Measurements from ENCODE around the gene LRRC4C.
"Not testable (repeated sequence)": the region's sequence is repeated elsewhere in the genome, so short reads cannot be mapped to it uniquely, and the experiment has no call there.

LRRC4C gene

DNA sequence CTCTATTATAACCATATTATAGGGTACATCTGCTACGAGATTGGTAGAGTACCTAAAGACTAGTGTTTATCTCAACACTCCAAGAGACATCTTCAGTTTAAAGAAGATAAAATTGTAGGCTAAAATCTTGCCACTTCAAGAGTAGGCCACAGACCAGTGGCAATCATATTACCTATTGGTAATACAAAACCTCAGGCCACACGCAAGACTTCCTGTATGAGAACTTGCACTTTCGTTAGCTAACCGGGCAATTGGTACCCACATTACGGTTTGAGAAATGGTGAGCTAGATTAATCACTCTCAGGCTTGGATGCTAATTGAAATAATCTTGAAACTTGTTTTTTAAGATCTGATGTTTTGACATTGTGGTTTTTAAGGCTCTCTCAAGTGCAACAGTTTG lies 772.7 kb downstream of the LRRC4C start:
- no peak for DNase-seq (ENCODE audit: low read depth, low spot score)

GRCh38 chr11:40683010-40683409 lies 776.4 kb downstream of the LRRC4C start:
- no peak overlapping the region for H3K4me3 ChIP-seq (ENCODE audit: low read length)
- no peak for DNase-seq (ENCODE audit: low read depth, low spot score)

More for the DNA sequence above, 772.7 kb downstream of the LRRC4C start:
- no peak overlapping the region for H3K4me3 ChIP-seq (ENCODE audit: low read length)

GRCh38 chr11:40679276-40679675 lies 780.2 kb downstream of the LRRC4C start:
- no peak for DNase-seq (ENCODE audit: low read depth, low spot score)
- no peak overlapping the region for H3K4me3 ChIP-seq (ENCODE audit: low read length)

DNA sequence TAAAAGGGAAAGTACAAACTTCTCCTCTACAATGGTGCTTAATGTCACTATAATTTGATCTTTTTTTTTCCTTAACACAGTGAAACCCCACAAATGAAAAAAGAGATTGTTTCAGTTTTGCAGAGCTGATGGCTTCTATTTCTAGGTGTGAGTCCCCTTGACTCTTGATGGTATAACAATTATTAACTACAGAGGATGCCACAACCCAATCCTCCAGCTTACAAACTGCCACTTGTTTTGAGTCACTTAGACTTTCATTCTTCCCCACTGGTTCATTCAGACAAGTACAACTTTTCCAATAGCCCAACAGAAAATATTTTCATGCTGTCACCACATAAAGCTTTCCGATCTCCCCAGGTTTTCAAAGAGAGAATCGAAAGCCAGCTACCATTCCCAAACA lies 812.2 kb downstream of the LRRC4C start:
- no peak for DNase-seq (ENCODE audit: low read depth, low spot score)
- H3K4me3 ChIP-seq (ENCODE audit: low read length) = no peak overlapping the region

DNA sequence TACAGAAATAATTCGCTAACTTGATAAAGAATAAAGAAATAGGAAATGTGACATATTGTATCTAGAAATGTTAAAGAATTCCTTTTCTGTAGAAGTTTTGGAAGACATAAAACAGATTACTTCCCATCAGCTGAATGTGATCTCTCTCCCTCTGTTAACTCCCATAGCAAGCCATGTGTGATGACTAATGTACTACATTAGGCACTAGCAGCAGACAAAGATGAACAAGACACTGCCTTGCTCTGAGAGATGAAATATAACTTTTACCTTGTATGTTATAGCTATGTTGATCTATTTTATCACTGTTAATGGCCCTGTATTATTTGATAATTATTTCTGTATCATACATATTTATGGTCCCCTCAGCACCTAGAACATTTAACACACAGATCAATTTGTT lies 817.2 kb downstream of the LRRC4C start:
- DNase-seq (ENCODE audit: low read depth, low spot score) = no peak
- H3K4me3 ChIP-seq (ENCODE audit: low read length) = no peak overlapping the region

- DNase-seq (ENCODE audit: low read depth, low spot score) = no peak
- H3K4me3 ChIP-seq (ENCODE audit: low read length) = no peak overlapping the region
These were observed 839.8 kb downstream of the LRRC4C start for GRCh38 chr11:40619654-40620053.

DNA sequence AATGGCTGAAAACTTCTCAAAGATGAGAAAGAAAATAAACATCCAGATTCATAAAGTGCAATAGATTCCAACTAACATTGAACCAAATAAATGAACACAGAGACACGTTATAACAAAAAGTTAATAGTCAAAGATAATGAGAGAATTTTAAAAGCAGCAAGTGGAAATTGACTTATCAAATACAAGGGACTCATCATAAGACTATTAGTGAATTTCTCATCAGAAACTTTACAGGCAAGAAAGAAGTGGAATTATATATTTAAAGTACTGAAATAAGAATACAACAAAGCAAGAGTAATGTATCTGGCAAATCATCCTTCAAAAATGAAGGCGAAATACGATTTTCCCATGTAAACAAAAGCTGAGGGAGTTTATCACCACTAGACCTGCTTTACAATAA lies 852.7 kb downstream of the LRRC4C start:
- no peak for DNase-seq (ENCODE audit: low read depth, low spot score)

GRCh38 chr11:40602866-40603552 lies 856.4 kb downstream of the LRRC4C start:
- no peak overlapping the region for H3K4me3 ChIP-seq (ENCODE audit: low read length)
- no peak for DNase-seq (ENCODE audit: low read depth, low spot score)

More for the DNA sequence above, 852.7 kb downstream of the LRRC4C start:
- H3K4me3 ChIP-seq (ENCODE audit: low read length) = no peak overlapping the region

- H3K4me3 ChIP-seq (ENCODE audit: low read length) = no peak overlapping the region
- no peak for DNase-seq (ENCODE audit: low read depth, low spot score)
These were observed 861.8 kb downstream of the LRRC4C start for GRCh38 chr11:40597546-40598113.

DNA sequence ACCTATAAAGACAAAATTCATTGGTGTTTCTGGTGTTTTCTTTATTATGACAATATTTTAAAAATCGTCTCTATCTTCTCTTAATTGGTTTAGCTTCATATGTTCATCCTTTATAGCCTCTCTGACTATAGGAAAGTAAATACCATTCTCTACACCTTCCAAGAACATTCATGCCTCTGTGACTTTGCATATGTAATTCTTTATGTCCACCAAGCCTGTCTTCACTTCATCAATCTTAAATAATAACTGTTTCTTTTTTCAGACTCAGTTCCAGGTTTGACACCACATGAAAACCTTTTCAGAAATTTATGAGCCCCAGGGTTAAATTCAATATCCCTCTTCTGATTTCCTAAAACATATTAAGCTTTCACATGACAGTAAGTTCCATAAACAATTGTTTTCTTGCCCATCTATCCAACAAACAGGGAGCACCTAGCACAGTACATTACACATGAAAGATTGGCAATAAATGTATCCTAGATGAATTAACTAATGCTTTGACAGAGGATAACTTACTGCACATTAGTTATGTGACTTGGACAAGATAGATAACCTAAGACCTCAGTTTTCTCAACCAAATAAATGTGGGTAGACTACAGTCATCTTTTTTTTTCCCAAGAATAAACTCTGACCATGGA lies 886.1 kb downstream of the LRRC4C start:
- H3K4me3 ChIP-seq (ENCODE audit: low read length) = no peak overlapping the region
- no peak for DNase-seq (ENCODE audit: low read depth, low spot score)

DNA sequence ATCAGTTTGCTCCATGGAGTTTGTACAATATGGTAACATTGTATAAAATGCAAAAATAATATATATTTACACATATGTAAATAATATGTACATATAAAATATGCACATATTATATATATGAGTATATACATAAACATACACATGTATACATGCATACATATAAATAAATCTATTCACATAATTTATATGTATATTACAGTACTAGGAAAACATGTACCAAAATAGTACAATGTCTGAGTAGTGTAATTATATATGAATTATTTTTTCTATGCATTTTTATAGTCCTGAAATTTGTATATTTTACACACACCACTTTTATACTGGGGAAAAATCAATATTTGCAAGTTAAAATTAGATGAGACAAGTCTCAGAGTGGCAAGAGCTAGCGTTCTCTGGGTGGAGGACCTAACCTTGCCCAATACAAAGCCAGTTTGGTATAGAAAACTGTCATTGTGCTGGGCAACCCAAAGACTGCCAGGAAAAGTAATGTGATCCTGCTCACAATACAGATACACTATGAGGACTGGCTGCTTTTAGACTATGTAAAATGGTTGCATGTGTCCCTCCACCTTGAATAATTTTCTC lies 889.4 kb downstream of the LRRC4C start:
- no peak overlapping the region for H3K4me3 ChIP-seq (ENCODE audit: low read length)
- no peak for DNase-seq (ENCODE audit: low read depth, low spot score)

DNA sequence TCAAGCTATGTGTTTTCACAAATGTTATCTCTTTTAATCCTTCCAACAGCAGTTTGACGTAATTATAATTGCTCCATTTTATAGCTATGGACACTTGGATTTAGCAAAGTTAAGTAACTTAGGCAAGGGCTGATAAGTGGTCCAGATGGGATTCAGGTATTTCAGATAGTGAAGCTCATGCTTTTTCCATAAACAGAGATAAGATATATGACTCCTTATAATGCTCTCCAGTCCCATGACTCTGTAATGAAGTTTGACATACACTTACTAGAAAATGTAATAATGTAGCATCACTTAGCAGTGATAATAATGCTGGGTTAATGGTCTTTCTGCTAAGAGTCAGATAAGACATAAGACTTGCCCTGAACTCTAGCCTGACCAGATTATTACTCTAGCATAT lies 892.1 kb downstream of the LRRC4C start:
- DNase-seq (ENCODE audit: low read depth, low spot score) = no peak
- H3K4me3 ChIP-seq (ENCODE audit: low read length) = no peak overlapping the region

DNA sequence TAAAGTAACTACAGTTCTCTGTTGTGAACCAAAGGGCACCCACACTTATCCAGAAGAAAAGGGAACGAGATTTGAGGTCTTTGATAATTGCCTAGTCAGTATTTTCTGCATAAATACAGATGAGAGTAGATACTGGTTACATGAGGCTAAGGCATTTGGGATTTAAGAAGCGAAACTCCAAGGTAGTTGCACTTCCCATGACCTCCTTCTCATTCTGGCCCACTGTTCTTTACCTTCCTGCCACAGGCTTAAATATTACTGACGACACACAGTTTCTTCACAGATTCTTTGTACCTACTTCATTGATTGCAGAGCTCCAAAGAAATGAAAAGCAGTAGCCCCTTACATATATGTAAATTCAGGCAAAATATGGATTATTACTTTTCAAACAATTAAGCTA lies 915.3 kb downstream of the LRRC4C start:
- H3K4me3 ChIP-seq (ENCODE audit: low read length) = no peak overlapping the region
- DNase-seq (ENCODE audit: low read depth, low spot score) = no peak

- no peak overlapping the region for H3K4me3 ChIP-seq (ENCODE audit: low read length)
- no peak for DNase-seq (ENCODE audit: low read depth, low spot score)
These were observed 916.6 kb downstream of the LRRC4C start for GRCh38 chr11:40542821-40543220.

- no peak for DNase-seq (ENCODE audit: low read depth, low spot score)
- H3K4me3 ChIP-seq (ENCODE audit: low read length) = no peak overlapping the region
These were observed 921.7 kb downstream of the LRRC4C start for GRCh38 chr11:40537734-40538133.

GRCh38 chr11:40522080-40522479 lies 937.4 kb downstream of the LRRC4C start:
- not testable (repeated sequence) for H3K4me3 ChIP-seq (ENCODE audit: low read length); DNase-seq (ENCODE audit: low read depth, low spot score)

DNA sequence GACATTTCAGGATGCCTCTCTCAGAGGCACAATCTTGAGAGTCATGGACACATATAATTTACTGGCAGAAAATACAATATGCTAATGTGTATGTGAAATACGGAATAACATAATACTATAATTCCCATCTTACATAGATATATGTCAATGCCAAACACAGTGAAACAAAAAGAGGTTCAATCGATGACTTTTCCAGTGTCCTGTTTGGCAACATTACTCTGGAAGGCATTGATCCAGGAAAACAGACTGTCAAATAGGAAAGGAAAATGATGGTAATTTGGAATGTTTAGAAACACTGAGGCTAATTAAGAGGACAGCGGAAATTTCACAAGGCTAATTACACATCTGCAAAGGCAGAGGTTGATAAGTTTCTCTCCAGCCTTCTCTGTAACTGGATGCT lies 942.3 kb downstream of the LRRC4C start:
- H3K4me3 ChIP-seq (ENCODE audit: low read length) = no peak overlapping the region

DNA sequence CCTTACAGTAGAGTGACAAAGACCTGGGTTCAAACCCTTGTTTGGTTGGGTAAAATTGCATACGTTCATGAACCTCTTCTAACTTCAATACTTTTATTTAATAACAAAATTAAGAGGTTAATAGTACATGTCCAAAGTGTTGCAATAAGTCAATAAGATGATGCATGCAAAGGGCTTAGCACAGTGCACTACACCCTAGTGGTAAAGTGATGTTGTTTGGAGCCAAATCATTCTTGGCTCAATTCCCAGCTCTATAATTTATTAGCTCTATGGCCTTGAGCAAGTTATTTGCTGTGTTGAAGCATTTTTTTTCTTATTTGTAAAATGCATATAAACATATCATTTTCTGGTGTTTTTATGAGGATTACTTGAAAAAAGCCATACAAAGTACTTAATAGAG lies 945.3 kb downstream of the LRRC4C start:
- no peak overlapping the region for H3K4me3 ChIP-seq (ENCODE audit: low read length)
- DNase-seq (ENCODE audit: low read depth, low spot score) = no peak

More for the DNA sequence above, 942.3 kb downstream of the LRRC4C start:
- DNase-seq (ENCODE audit: low read depth, low spot score) = no peak

GRCh38 chr11:40513281-40513680 lies 946.2 kb downstream of the LRRC4C start:
- no peak overlapping the region for H3K4me3 ChIP-seq (ENCODE audit: low read length)
- DNase-seq (ENCODE audit: low read depth, low spot score) = no peak

- H3K4me3 ChIP-seq (ENCODE audit: low read length) = no peak overlapping the region
- DNase-seq (ENCODE audit: low read depth, low spot score) = no peak
These were observed 951.1 kb downstream of the LRRC4C start for GRCh38 chr11:40508303-40508702.

Measured in Jurkat, Clone E6-1 (cell line).